Activated B cell treated with CpG ODN at 0.5 μM for 24 hours (primary cell): Measurements from ENCODE around the gene ELL. TPM values are rescaled to one million over a fixed set of nuclear protein-coding genes. Genes with fewer than 3 reads are reported as not detected.

Experiments used
- ATAC-seq: fragments of 200-7000 bp; cut with Tn5 transposase; one replicate; pipeline ENCODE4 v1.10.0; 2021; ENCODE audit warnings: low read depth, mild to moderate bottlenecking, moderate library complexity
- CTCF ChIA-PET: fragments of 350-600 bp; sonication (Branson Sonifier 250); formaldehyde crosslinking; loops from one replicate; lab custom pipeline; 2021; ENCODE audit warnings: antibody characterized with exemption; lab: Charles Lee
- POLR2A ChIA-PET: fragments of 350-600 bp; sonication (Branson Sonifier 250); formaldehyde crosslinking; loops from one replicate; lab custom pipeline; 2021; ENCODE audit warnings: antibody characterized with exemption; lab: Charles Lee
- DNase-seq: peaks from one replicate; pipeline ENCODE4 v3.0.0; 2022
- H3K27ac Mint-ChIP-seq: one replicate; pipeline ENCODE4 v1.8.0; 2020; ENCODE audit warnings: mixed read lengths
- H3K27me3 Mint-ChIP-seq: one replicate; pipeline ENCODE4 v1.8.0; 2021; ENCODE audit warnings: mixed read lengths
- H3K36me3 Mint-ChIP-seq: one replicate; pipeline ENCODE4 v1.8.0; 2021; ENCODE audit warnings: low read depth, mixed read lengths
- H3K4me1 Mint-ChIP-seq: one replicate; pipeline ENCODE4 v1.8.0; 2021; ENCODE audit warnings: mixed read lengths
- H3K4me3 Mint-ChIP-seq: one replicate; pipeline ENCODE4 v1.8.0; 2020; ENCODE audit warnings: mild to moderate bottlenecking, mixed read lengths
- H3K9me3 Mint-ChIP-seq: one replicate; pipeline ENCODE4 v1.8.0; 2020; ENCODE audit warnings: mixed read lengths
- intact Hi-C: fragments of 100-400 bp; cut with micrococcal nuclease; formaldehyde crosslinking; loops from one replicate; pipeline ENCODE4 v1.15.1; 2024
- total RNA-seq: library from RNA; stranded (reverse); gene quantifications from 2 replicates; pipeline ENCODE4 v1.2.3, GENCODE V29; 2022
- TF ChIP-seq, protein P1 (sequence below): fragments of 200-600 bp; IDR thresholded peaks from one replicate; pipeline ENCODE4 v1.8.0; 2022; ENCODE audit warnings: antibody characterized with exemption, mild to moderate bottlenecking

ELL gene
- total RNA-seq, 1 donor from 2014 or later, result 32.6 TPM

DNA sequence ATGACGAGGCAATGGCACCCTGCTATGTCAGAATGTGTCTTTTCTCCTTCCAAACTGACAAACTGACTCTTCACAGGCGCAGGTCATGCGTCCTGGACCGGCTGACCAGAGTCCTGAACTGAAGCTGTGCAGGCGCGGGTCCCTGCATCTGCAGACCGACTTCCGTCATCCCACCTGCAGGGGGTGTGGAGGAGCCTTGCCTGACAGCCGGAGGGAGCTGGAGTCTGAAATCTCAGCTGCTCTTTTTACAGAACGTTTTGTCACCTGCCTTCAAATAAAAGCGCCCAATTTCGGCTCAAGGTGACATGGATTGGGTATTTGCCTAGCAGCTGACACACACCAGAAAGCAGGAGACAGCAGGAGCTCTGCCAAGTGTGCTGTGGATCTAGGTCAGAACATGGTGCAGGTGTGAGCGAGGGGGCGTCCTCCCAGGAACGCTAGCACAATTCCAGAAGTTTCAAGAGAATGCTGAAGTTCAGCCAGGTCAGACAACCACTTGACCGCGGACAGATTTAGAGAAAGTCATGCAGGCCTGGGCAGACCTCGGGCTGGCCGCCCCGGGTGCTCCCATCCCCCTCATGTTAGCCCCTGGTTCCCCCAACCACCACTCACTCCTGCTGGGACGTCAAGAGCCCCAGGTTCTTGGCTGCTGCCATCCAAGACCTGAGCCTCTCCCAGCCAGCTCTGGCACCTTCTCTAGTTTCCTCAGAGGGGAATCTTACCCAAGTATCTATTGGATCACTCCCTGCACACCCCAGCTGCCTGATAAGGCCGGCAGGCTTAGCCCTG lies 32.8 kb downstream of the ELL start:
- CTCF ChIA-PET, result no interaction called here
- no peak overlapping the region for H3K4me3 Mint-ChIP-seq
- H3K4me1 Mint-ChIP-seq, result peaks cover 33% of the 10 kb centered on the region
- no peaks in the 10 kb centered on the region for H3K27me3 Mint-ChIP-seq
- TF ChIP-seq, protein P1, sequence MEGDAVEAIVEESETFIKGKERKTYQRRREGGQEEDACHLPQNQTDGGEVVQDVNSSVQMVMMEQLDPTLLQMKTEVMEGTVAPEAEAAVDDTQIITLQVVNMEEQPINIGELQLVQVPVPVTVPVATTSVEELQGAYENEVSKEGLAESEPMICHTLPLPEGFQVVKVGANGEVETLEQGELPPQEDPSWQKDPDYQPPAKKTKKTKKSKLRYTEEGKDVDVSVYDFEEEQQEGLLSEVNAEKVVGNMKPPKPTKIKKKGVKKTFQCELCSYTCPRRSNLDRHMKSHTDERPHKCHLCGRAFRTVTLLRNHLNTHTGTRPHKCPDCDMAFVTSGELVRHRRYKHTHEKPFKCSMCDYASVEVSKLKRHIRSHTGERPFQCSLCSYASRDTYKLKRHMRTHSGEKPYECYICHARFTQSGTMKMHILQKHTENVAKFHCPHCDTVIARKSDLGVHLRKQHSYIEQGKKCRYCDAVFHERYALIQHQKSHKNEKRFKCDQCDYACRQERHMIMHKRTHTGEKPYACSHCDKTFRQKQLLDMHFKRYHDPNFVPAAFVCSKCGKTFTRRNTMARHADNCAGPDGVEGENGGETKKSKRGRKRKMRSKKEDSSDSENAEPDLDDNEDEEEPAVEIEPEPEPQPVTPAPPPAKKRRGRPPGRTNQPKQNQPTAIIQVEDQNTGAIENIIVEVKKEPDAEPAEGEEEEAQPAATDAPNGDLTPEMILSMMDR, result no peak
- no peak for DNase-seq
- ATAC-seq, result no peak
- H3K9me3 Mint-ChIP-seq, result no peaks in the 10 kb centered on the region
- peaks cover 4% of the 10 kb centered on the region for H3K36me3 Mint-ChIP-seq
- H3K27ac Mint-ChIP-seq, result no peak overlapping the region
- POLR2A ChIA-PET, result no interaction called here
- intact Hi-C loops, result no loop called here

DNA sequence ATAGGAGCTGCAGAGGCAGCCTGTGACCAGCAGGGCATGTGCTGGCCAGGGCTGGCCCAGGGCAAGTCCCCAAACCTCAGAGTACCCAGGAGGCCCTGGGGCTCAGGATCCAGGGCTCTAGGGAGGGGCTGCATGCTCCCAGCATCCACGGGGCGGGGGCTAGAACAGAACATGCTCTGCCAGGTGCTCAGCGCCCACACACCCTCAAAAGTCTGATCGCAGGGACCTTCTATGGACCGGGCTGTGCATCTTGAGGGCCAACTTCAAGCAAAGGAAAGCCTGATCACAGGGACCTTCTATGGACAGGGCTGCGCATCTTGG lies 33.5 kb downstream of the ELL start:
- H3K4me1 Mint-ChIP-seq, result peaks cover 32% of the 10 kb centered on the region
- no peak overlapping the region for H3K4me3 Mint-ChIP-seq
- no peak overlapping the region for H3K27ac Mint-ChIP-seq
- TF ChIP-seq, protein P1, result no peak
- no peak for DNase-seq
- intact Hi-C loops, result no loop called here
- H3K9me3 Mint-ChIP-seq, result no peaks in the 10 kb centered on the region
- H3K36me3 Mint-ChIP-seq, result peaks cover 4% of the 10 kb centered on the region
- no peaks in the 10 kb centered on the region for H3K27me3 Mint-ChIP-seq
- ChIA-PET CTCF (no interaction called here), POLR2A (no interaction called here)
- no peak for ATAC-seq

DNA sequence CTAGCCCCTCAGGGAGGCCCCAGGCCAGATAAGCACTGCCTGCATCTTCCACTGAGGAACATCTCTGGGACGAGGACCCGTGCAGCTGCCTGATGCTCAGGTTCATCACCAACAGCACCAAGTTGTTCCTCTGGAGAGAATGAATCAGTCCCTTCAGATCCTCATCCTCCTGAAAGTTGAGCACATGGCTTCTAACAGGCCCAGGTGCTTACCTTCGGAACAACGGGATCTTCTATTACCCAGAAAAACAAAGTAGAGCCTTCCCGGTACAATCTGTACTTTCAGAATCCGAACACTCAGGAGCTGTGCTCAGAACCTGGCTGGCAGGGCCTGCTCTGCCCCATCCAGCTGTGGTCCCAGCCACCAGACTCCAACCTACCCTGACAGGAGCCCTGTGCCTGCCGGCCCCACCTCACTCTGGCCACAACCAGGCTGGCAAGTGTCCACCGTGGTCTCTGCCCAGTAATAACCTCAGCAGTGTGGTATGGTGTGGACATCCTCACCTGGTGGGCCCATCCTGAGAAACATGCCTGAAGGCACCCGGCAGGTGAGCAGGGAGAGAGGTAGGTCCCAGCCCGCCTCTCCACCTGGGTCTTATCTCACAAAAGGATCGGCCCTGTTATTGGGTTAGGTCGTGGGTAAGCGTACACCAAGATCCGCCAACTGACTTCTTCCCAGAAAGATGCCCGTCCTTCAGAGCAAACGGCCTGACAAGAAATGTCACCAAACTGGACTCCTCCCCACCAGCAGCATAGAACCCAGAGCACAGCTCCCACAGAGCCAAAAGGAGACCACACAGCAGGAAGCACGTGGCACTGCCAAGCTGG lies 34.1 kb downstream of the ELL start:
- POLR2A ChIA-PET, result no interaction called here
- no peaks in the 10 kb centered on the region for H3K9me3 Mint-ChIP-seq
- no peak overlapping the region for H3K4me3 Mint-ChIP-seq
- DNase-seq (no peak), ATAC-seq (no peak)
- peaks cover 33% of the 10 kb centered on the region for H3K4me1 Mint-ChIP-seq
- CTCF ChIA-PET, result no interaction called here
- no peaks in the 10 kb centered on the region for H3K27me3 Mint-ChIP-seq
- TF ChIP-seq, protein P1, result no peak
- no peak overlapping the region for H3K27ac Mint-ChIP-seq
- intact Hi-C loops, result no loop called here
- H3K36me3 Mint-ChIP-seq, result peaks cover 4% of the 10 kb centered on the region

DNA sequence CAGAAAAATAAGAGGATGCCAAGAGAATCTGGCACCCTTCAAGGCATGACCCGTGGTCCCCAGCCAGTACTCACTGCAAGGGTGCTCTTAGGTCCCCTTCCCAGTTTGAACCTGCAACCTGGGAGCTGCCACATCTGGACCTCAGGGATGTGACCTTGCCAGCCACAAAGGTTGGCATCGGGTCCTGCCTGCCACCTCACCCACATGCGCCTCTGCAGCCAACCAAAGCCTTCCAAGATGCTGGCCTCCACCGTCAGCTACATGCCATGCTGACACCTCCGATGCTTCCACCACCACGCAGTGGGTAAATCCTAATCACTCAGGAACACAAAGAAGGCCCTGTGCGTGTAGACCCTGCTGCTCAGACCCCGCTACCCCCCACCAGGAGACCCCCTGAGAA lies 35.1 kb downstream of the ELL start:
- Mint-ChIP-seq H3K4me1 (peaks cover 33% of the 10 kb centered on the region), H3K36me3 (peaks cover 4% of the 10 kb centered on the region), H3K4me3 (no peak overlapping the region), H3K27me3 (no peaks in the 10 kb centered on the region), H3K27ac (no peak overlapping the region), H3K9me3 (no peaks in the 10 kb centered on the region)
- ChIA-PET POLR2A (no interaction called here), CTCF (no interaction called here)
- DNase-seq (no peak), ATAC-seq (no peak)
- intact Hi-C loops, result no loop called here
- TF ChIP-seq, protein P1, result no peak

DNA sequence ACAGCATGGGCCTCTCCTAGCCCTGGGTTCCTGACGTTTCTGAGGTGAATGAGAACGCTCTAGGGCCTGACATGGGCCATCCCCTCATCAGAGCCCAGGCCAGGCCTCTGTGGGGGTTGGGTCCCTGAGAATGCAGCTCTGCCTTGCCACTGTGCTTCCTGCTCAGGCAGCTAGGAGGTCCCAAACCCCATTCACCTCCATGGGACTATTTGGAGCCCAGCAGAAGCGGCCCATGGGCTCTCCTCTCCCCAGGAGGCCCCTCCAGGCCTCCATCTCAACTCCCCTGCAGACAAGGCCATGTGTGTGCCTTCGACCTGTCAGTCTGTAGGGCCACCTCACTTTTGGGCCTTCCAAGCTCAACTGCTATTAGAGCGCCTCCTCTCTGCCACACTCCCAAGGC lies 36.9 kb downstream of the ELL start:
- H3K9me3 Mint-ChIP-seq, result no peaks in the 10 kb centered on the region
- peaks cover 3% of the 10 kb centered on the region for H3K36me3 Mint-ChIP-seq
- peaks cover 44% of the 10 kb centered on the region for H3K4me1 Mint-ChIP-seq
- ChIA-PET POLR2A (interaction anchor here (0.6 kb wide), 1 partner anchor 27 kb away, joined by 3 read pairs; no protein-coding TSS in a partner anchor), CTCF (interaction anchor here (1.0 kb wide), 1 partner anchor 22 kb away, joined by 4 read pairs; no protein-coding TSS in a partner anchor)
- TF ChIP-seq, protein P1, result no peak
- intact Hi-C loops, result no loop called here
- ATAC-seq, result no peak
- H3K4me3 Mint-ChIP-seq, result no peak overlapping the region
- DNase-seq, result no peak
- H3K27ac Mint-ChIP-seq, result no peak overlapping the region
- H3K27me3 Mint-ChIP-seq, result no peaks in the 10 kb centered on the region
